C4-2B (cell line): ENCODE measurements around the gene STPG3.
A peak's percentile ranks its signal among the peaks of the same experiment; 100 is the strongest.

ENCODE experiments used
- H3K27ac ChIP-seq: fragments of 450-650 bp; 2 replicates; pipeline ENCODE4 v1.5.1; 2017
- ZFX ChIP-seq: fragments of 450-650 bp; IDR thresholded peaks from 2 replicates; pipeline ENCODE4 v1.6.1; 2017
- TF ChIP-seq, protein P1 (sequence below): fragments of 450-650 bp; conservative IDR thresholded peaks from 2 replicates; pipeline ENCODE4 v1.5.1; 2017; ENCODE audit warnings: mild to moderate bottlenecking

STPG3 gene

DNA sequence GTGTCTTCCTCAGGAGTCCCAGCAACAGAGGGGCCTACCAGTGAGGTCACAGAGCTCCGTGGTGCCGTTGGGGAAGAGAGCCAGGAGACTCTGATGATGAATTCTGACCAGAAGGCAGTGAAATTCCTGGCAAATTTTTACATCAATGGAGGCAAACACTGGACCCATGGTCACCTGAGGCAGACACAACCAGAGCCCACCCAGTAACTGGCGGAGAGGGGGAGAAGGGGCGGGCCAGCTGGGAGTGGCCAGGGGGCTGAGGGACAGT is at the start of gene STPG3:
Gene STPG3 (plus strand): TSS at position 93 of the 268 bp plus-strand sequence. CDS start 1 bp downstream, at position 94.
- H3K27ac ChIP-seq = peak within 1 kb of the TSS; percentile 11
- TF ChIP-seq, protein P1, sequence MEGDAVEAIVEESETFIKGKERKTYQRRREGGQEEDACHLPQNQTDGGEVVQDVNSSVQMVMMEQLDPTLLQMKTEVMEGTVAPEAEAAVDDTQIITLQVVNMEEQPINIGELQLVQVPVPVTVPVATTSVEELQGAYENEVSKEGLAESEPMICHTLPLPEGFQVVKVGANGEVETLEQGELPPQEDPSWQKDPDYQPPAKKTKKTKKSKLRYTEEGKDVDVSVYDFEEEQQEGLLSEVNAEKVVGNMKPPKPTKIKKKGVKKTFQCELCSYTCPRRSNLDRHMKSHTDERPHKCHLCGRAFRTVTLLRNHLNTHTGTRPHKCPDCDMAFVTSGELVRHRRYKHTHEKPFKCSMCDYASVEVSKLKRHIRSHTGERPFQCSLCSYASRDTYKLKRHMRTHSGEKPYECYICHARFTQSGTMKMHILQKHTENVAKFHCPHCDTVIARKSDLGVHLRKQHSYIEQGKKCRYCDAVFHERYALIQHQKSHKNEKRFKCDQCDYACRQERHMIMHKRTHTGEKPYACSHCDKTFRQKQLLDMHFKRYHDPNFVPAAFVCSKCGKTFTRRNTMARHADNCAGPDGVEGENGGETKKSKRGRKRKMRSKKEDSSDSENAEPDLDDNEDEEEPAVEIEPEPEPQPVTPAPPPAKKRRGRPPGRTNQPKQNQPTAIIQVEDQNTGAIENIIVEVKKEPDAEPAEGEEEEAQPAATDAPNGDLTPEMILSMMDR = no peak
- no peak for TF ChIP-seq ZFX

DNA sequence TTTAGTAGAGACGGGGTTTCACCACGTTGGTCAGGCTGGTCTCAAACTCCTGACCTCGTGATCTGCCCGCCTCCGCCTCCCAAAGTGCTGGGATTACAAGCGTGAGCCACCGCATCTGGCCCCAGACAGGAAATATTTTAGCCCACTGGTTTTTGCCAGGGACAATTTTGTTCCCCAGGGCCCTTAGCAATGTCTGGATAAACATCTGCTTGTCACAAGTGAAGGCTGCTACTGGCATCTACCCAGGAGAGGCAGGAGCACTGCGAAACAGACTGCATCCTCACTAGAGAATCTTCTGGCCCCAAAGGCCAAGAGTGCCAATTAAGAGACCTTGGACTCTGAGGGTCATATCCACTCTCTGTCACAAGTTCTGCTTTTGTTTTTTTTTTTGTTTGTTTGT is 48.1 kb upstream of the STPG3 start:
- TF ChIP-seq, protein P1 = no peak
- no peak for TF ChIP-seq ZFX
- H3K27ac ChIP-seq = no peak overlapping the region

DNA sequence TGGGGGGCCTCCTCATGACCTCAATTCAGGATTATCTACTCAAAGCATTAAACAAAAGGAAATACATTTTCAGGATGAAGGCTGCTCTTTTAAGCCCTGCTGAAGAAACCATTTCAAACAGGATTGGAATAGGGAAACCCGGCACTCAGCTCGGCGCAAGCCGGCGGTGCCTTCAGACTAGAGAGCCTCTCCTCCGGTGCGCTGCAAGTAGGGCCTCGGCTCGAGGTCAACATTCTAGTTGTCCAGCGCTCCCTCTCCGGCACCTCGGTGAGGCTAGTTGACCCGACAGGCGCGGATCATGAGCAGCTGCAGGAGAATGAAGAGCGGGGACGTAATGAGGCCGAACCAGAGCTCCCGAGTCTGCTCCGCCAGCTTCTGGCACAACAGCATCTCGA is 46.4 kb upstream of the STPG3 start:
- peak overlapping the region; percentile 86 for H3K27ac ChIP-seq
- TF ChIP-seq, protein P1 = no peak
- TF ChIP-seq ZFX = no peak

GRCh38 chr9:137205126-137206069 is 45.7 kb upstream of the STPG3 start, which contains the start of the genes NDOR1 and TMEM203:
NDOR1 (plus strand) TSS chr9:137205700; CDS start chr9:137205778, 78 bp downstream.
TMEM203 (minus strand) TSS chr9:137205648; CDS start chr9:137205414, 234 bp downstream.
- TF ChIP-seq, protein P1 = no peak
- TF ChIP-seq ZFX = peak; percentile 95; the same call in 1 of the 2 replicates
- H3K27ac ChIP-seq = peak within 1 kb of the TSS; percentile 86

GRCh38 chr9:137206602-137207001 is 44.5 kb upstream of the STPG3 start:
- 0 out of 2 replicates have a peak overlapping the region, but pooled peaks have one; percentile 86 for H3K27ac ChIP-seq
- TF ChIP-seq, protein P1 = no peak

DNA sequence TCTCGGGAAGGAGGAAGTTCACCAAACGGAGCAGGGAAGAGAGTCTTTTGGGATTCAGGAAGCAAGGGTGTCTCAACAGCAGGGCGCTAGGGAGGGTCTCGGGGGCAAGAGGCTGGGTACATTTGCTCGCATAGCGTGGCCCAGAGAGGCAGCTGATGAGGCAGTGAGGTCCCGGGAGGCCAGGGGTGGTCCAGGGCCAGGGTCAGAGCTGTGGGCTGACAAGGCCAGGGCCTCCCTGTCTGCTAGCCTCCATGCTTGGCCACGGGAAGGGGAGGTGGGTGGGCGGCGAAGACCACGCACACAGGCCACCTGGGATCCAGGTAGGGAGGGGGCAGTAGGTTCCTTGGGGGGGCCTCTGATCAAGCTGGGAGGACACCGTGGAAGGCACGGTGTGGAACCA is 39.6 kb upstream of the STPG3 start:
- no peak overlapping the region for H3K27ac ChIP-seq
- TF ChIP-seq, protein P1 = no peak
- no peak for TF ChIP-seq ZFX

DNA sequence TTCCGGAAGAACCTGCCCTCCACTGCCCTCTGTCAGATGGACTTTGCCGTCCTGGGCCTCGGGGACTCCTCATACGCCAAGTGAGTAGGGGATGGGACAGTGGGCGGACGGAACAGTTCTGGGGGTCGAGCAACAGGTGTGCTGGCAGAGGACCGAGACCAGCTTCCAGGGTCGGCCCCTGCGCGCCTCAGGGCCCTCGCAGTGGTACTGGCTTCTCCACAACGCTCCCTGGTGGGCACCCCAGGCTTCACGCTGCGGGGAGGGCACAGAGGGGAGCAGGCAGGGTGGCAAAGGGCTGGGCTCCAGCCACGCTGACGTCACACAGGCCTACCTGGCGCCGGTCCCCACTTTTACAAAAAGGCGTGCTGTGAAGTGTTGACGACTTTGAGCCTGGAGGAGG is 38.6 kb upstream of the STPG3 start:
- H3K27ac ChIP-seq = no peak overlapping the region
- TF ChIP-seq ZFX = no peak
- TF ChIP-seq, protein P1 = no peak
